Measurements from ENCODE around the gene PRDM16.

GRCh38 chr1:3109355-3109754 lies 40.4 kb downstream of the PRDM16 start:
- TF ChIP-seq CTCF (IDR thresholded peaks at IDR 0.05), result no peak
- TF ChIP-seq POLR2A (IDR thresholded peaks at IDR 0.05), result no peak

Measured in uterus (tissue), 2 donors.